Panc1 (cell line): ENCODE measurements around the gene IFITM1. TPM values are rescaled to one million over a fixed set of nuclear protein-coding genes. Genes with fewer than 3 reads are reported as not detected.

ENCODE experiments used
- ATAC-seq: fragments of 200-7000 bp; cut with Tn5 transposase; 2 replicates; pipeline ENCODE4 v1.9.1; 2020; ENCODE audit warnings: mild to moderate bottlenecking, moderate library complexity
- BruUV-seq: library from RNA; stranded (reverse); fragments of 400-500 nt; replicated peaks from 2 replicates; lab custom pipeline; 2021; lab: Mats Ljungman, UMichigan
- CTCF ChIA-PET: fragments of 300-600 bp; sonication (Branson Sonifier 250); formaldehyde crosslinking; loops from one replicate; lab custom pipeline; 2022; ENCODE audit warnings: antibody characterized with exemption; lab: Charles Lee
- POLR2A ChIA-PET: fragments of 300-600 bp; sonication (Branson Sonifier 250); formaldehyde crosslinking; loops from one replicate; lab custom pipeline; 2022; ENCODE audit warnings: antibody characterized with exemption; lab: Charles Lee
- DNase-seq: peaks from one replicate; pipeline ENCODE4 v3.0.0-alpha.2; 2010; ENCODE audit warnings: low read depth, low spot score
- H3K27ac ChIP-seq: 2 replicates; pipeline ENCODE4 v1.5.1; 2011; ENCODE audit warnings: mild to moderate bottlenecking, low read length, inconsistent platforms
- H3K27me3 ChIP-seq: fragments of 200-500 bp; sonication (Bioruptor generic); 2 replicates; pipeline ENCODE4 v1.6.0; 2014; ENCODE audit warnings: low read length, inconsistent platforms; ENCODE audit not compliant: control insufficient read depth, insufficient read depth
- H3K36me3 ChIP-seq: fragments of 200-500 bp; sonication (Bioruptor generic); 2 replicates; pipeline ENCODE4 v1.5.1; 2014; ENCODE audit warnings: inconsistent platforms, mild to moderate bottlenecking, low read length, moderate library complexity; ENCODE audit not compliant: control insufficient read depth, insufficient read depth
- H3K4me1 ChIP-seq: 2 replicates; pipeline ENCODE4 v1.5.1; 2011; ENCODE audit warnings: inconsistent platforms, mild to moderate bottlenecking, low read length, moderate library complexity; ENCODE audit not compliant: control insufficient read depth, insufficient read depth
- H3K4me3 ChIP-seq, 2 experiments: 2 replicates each; pipeline ENCODE4 v1.5.1; 2011 to 2012; ENCODE audit warnings: low read depth in 2 of 2, low read length in 2 of 2, mild to moderate bottlenecking in 2 of 2, inconsistent platforms in 1 of 2, moderate library complexity in 1 of 2
- H3K9me3 ChIP-seq: fragments of 200-500 bp; sonication (Bioruptor generic); 2 replicates; pipeline ENCODE4 v1.5.1; 2014; ENCODE audit warnings: low read depth, mild to moderate bottlenecking, inconsistent platforms, low read length, moderate library complexity; ENCODE audit not compliant: control insufficient read depth, insufficient read depth
- POLR2AphosphoS5 ChIP-seq: IDR thresholded peaks from 2 replicates; pipeline ENCODE4 v1.6.1; 2012; ENCODE audit warnings: mild to moderate bottlenecking, low read depth, low read length, moderate library complexity
- REST ChIP-seq, 2 experiments: IDR thresholded peaks; 2 replicates each; pipeline ENCODE4 v1.6.1; 2011 to 2012; ENCODE audit warnings: low read depth in 2 of 2, control low read depth in 1 of 2, low read length in 1 of 2, mild to moderate bottlenecking in 1 of 2, moderate library complexity in 1 of 2; ENCODE audit not compliant: insufficient read depth in 1 of 2
- SIN3A ChIP-seq: IDR thresholded peaks from 2 replicates; pipeline ENCODE4 v1.6.1; 2012; ENCODE audit warnings: low read depth, mild to moderate bottlenecking, low read length, moderate library complexity, borderline replicate concordance; ENCODE audit not compliant: insufficient read depth
- TCF7L2 ChIP-seq: IDR thresholded peaks from 2 replicates; pipeline ENCODE4 v1.6.1; 2011; ENCODE audit warnings: mild to moderate bottlenecking, low read depth, low read length, inconsistent platforms
- in situ Hi-C: cut with HindIII; loops from 2 replicates; pipeline ENCODE4 v1.10.0; 2016; ENCODE audit warnings: low sequenced_read_pairs, low pct_unique_long_range_greater_than_20kb
- intact Hi-C: fragments of 100-400 bp; cut with micrococcal nuclease; formaldehyde crosslinking; loops from one replicate; pipeline ENCODE4 v1.10.0; 2022; ENCODE audit not compliant: unreplicated experiment
- total RNA-seq: library from RNA; stranded (reverse); gene quantifications from one replicate; pipeline ENCODE4 v1.2.1, GENCODE V29; 2021; ENCODE audit not compliant: unreplicated experiment
- TF ChIP-seq, protein P1 (sequence below): fragments of 450-650 bp; IDR thresholded peaks from 2 replicates; pipeline ENCODE4 v1.5.1; 2017; ENCODE audit warnings: mild to moderate bottlenecking

IFITM1 gene
- total RNA-seq, 1 experiment from 2014 or later, result 66.3 TPM

DNA sequence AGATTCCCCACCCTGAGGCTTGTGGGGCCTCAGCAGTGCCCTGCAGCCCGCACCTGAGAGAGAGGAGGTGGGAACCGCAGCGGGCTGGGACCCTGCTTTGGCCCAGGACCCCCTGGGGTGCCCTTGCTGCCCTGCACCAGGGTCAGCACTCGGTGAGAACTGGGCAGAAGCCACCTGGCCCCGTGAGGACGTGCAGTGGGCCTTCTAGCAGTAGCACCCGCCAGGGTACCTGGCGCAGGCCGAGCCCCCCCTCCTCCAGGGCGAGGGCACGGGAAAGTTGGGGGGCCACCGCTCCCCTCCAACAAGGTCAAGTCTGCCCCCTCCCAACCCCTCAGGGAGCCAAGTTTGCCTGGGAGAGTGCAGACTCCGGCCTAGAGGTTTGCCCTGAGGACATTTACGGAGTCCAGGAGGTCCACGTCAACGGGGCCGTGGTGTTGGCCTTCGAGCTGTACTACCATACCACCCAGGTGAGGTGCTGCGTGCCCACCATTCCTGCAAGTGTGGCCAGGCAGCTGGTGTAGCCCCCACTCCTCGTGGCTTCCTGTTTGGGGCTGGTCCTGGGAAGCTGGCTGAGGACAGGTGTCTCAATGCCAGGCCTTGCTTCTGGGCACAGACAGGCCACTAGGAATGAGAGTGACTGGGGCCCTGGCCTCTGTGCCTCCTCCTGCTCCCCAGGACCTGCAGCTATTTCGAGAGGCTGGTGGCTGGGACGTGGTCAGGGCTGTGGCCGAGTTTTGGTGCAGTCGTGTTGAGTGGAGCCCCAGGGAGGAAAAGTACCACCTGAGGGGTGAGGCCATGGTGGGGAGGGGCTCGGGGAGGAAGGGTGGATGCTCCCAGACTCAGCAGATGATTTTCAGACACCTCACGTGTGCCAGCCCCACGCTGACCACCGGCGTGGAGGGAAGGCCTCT, 21.4 kb upstream of the IFITM1 start:
- ChIA-PET POLR2A (no interaction called here), CTCF (no interaction called here)
- ATAC-seq (no peak), DNase-seq (no peak)
- Histone ChIP-seq H3K27ac (no peak overlapping the region), H3K9me3 (no peaks in the 10 kb centered on the region), H3K4me1 (peaks cover 39% of the 10 kb centered on the region), H3K4me3 (no peak overlapping the region), H3K36me3 (no peaks in the 10 kb centered on the region), H3K27me3 (no peaks in the 10 kb centered on the region)
- intact Hi-C loops (no loop called here), in situ Hi-C loops (no loop called here)
- no TSS peak for BruUV-seq
- TF ChIP-seq TCF7L2, result no peak
- TF ChIP-seq, protein P1, sequence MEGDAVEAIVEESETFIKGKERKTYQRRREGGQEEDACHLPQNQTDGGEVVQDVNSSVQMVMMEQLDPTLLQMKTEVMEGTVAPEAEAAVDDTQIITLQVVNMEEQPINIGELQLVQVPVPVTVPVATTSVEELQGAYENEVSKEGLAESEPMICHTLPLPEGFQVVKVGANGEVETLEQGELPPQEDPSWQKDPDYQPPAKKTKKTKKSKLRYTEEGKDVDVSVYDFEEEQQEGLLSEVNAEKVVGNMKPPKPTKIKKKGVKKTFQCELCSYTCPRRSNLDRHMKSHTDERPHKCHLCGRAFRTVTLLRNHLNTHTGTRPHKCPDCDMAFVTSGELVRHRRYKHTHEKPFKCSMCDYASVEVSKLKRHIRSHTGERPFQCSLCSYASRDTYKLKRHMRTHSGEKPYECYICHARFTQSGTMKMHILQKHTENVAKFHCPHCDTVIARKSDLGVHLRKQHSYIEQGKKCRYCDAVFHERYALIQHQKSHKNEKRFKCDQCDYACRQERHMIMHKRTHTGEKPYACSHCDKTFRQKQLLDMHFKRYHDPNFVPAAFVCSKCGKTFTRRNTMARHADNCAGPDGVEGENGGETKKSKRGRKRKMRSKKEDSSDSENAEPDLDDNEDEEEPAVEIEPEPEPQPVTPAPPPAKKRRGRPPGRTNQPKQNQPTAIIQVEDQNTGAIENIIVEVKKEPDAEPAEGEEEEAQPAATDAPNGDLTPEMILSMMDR, result no peak
- no peak for TF ChIP-seq POLR2AphosphoS5
- no peak for TF ChIP-seq SIN3A
- no peak for TF ChIP-seq REST (IDR thresholded peaks at IDR 0.05; ENCODE audit: insufficient read depth in 1 of 2, low read depth in 2 of 2, low read length in 1 of 2)

DNA sequence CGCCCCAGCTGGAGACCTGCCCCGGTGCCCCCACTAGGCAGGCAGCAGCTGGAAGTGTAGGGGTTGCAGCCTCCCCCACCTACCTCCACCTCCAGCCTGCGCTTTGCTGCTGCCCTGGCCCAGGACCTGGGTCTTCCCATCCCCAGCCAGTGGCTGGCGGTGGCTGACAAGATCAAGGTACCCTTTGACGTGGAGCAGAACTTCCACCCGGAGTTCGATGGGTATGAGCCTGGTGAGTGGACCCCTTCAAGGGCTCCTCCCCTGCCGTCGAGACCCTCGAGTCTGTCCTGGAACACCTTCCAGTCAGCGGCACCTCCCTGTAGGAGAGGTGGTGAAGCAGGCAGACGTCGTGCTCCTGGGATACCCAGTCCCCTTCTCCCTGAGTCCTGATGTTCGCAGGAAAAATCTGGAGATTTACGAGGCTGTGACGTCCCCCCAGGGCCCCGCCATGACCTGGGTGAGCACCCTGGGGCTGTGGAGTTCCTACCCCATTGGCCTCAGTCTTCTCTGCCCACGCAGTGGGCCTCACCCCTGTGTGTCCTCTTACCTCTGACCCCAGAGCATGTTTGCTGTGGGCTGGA, 20.5 kb upstream of the IFITM1 start:
- no peaks in the 10 kb centered on the region for H3K36me3 ChIP-seq
- TF ChIP-seq REST (IDR thresholded peaks at IDR 0.05; ENCODE audit: insufficient read depth in 1 of 2, low read depth in 2 of 2, low read length in 1 of 2) (no peak), POLR2AphosphoS5 (no peak), SIN3A (no peak), TCF7L2 (no peak)
- TF ChIP-seq, protein P1, result no peak
- intact Hi-C loops, result no loop called here
- ATAC-seq (no peak), DNase-seq (no peak)
- peaks cover 40% of the 10 kb centered on the region for H3K4me1 ChIP-seq
- in situ Hi-C loops, result no loop called here
- no peaks in the 10 kb centered on the region for H3K9me3 ChIP-seq
- POLR2A ChIA-PET, result no interaction called here
- no peaks in the 10 kb centered on the region for H3K27me3 ChIP-seq
- CTCF ChIA-PET, result no interaction called here
- no TSS peak for BruUV-seq
- H3K4me3 ChIP-seq, result no peak overlapping the region
- H3K27ac ChIP-seq, result no peak overlapping the region
